Mesendoderm (in vitro differentiated cells): Measurements from ENCODE around the gene FAR1.

Experiments used
- DNase-seq: peaks from one replicate; pipeline ENCODE4 v3.0.0; 2013
- H2AK5ac ChIP-seq: 2 replicates; pipeline ENCODE4 v1.6.1; 2013; ENCODE audit warnings: low read length, inconsistent platforms
- H2BK120ac ChIP-seq: 2 replicates; pipeline ENCODE4 v1.6.1; 2013; ENCODE audit warnings: low read depth, mild to moderate bottlenecking, low read length, moderate library complexity, mixed read lengths
- H2BK15ac ChIP-seq: replicated peaks from 2 replicates; pipeline ENCODE4 v1.6.1; 2013; ENCODE audit warnings: low read depth, mild to moderate bottlenecking, moderate library complexity
- H2BK5ac ChIP-seq: 2 replicates; pipeline ENCODE4 v1.6.1; 2013; ENCODE audit warnings: low read length, inconsistent platforms
- H3K18ac ChIP-seq: 2 replicates; pipeline ENCODE4 v1.6.1; 2013; ENCODE audit warnings: mild to moderate bottlenecking, low read length, mixed read lengths
- H3K23ac ChIP-seq: one replicate; pipeline ENCODE4 v1.6.1; 2013; ENCODE audit warnings: low read length
- H3K27ac ChIP-seq: 2 replicates; pipeline ENCODE4 v1.5.1; 2013; ENCODE audit warnings: low read depth, mild to moderate bottlenecking, inconsistent platforms, low read length, moderate library complexity
- H3K27me3 ChIP-seq: 2 replicates; pipeline ENCODE4 v1.6.1; 2013; ENCODE audit warnings: low read length, control low read depth, mild to moderate bottlenecking, inconsistent platforms; ENCODE audit not compliant: insufficient read depth, poor library complexity
- H3K36me3 ChIP-seq: 2 replicates; pipeline ENCODE4 v1.6.1; 2013; ENCODE audit warnings: low read length, inconsistent platforms; ENCODE audit not compliant: control insufficient read depth, insufficient read depth
- H3K4ac ChIP-seq: one replicate; pipeline ENCODE4 v1.6.1; 2013; ENCODE audit warnings: low read depth, mild to moderate bottlenecking, low read length, moderate library complexity
- H3K4me1 ChIP-seq: 2 replicates; pipeline ENCODE4 v1.6.1; 2013; ENCODE audit warnings: low read depth, low read length, inconsistent platforms; ENCODE audit not compliant: control insufficient read depth
- H3K4me2 ChIP-seq: 2 replicates; pipeline ENCODE4 v1.6.1; 2013; ENCODE audit warnings: low read length
- H3K4me3 ChIP-seq: 2 replicates; pipeline ENCODE4 v1.5.1; 2013; ENCODE audit warnings: mild to moderate bottlenecking, low read length
- H3K56ac ChIP-seq: one replicate; pipeline ENCODE4 v1.6.1; 2013; ENCODE audit warnings: low read length
- H3K79me1 ChIP-seq: 2 replicates; pipeline ENCODE4 v1.6.1; 2013; ENCODE audit warnings: low read length, inconsistent platforms
- H3K79me2 ChIP-seq: 2 replicates; pipeline ENCODE4 v1.6.1; 2013; ENCODE audit warnings: mild to moderate bottlenecking, low read length; ENCODE audit not compliant: control insufficient read depth, insufficient read depth
- H3K9ac ChIP-seq: 2 replicates; pipeline ENCODE4 v1.6.1; 2013; ENCODE audit warnings: low read length, inconsistent platforms
- H4K5ac ChIP-seq: one replicate; pipeline ENCODE4 v1.6.1; 2013; ENCODE audit warnings: low read length
- H4K8ac ChIP-seq: one replicate; pipeline ENCODE4 v1.6.1; 2013; ENCODE audit warnings: low read depth, mild to moderate bottlenecking, control low read depth, low read length, moderate library complexity
- WGBS: extraction: QIAGEN DNeasy Blood & Tissue Kit; methylation state at CpG from one replicate; pipeline ENCODE4 v1.1.7; 2013; ENCODE audit warnings: low lambda C conversion rate, missing lambda C conversion rate; ENCODE audit not compliant: insufficient coverage; ENCODE audit errors: extremely low coverage; 5-methylcytosine and 5-hydroxymethylcytosine counted together

Gene FAR1

GRCh38 chr11:13672576-13673210 lies 4.2 kb downstream of the FAR1 start:
- Histone ChIP-seq H3K9ac (no peak overlapping the region), H3K4ac (no peak overlapping the region), H3K79me2 (peaks cover 69% of the 10 kb centered on the region), H3K18ac (no peak overlapping the region), H3K4me3 (no peak overlapping the region), H2BK120ac (no peak overlapping the region), H3K27me3 (no peaks in the 10 kb centered on the region), H2AK5ac (no peak overlapping the region), H3K4me2 (no peak overlapping the region), H3K4me1 (no peaks in the 10 kb centered on the region), H2BK15ac (no peak overlapping the region), H3K23ac (no peak overlapping the region), H3K56ac (no peak overlapping the region), H4K8ac (no peak overlapping the region), H3K79me1 (no peaks in the 10 kb centered on the region), H3K27ac (no peak overlapping the region), H3K36me3 (no peaks in the 10 kb centered on the region), H2BK5ac (no peak overlapping the region), H4K5ac (no peak overlapping the region)
- no peak for DNase-seq
- WGBS: no CpG with 5 or more reads among the region's 1 CpG

GRCh38 chr11:13674799-13675509 lies 6.5 kb downstream of the FAR1 start:
- no peaks in the 10 kb centered on the region for H3K4me1 ChIP-seq
- WGBS: no CpG with 5 or more reads among the region's 6 CpGs
- H3K27ac ChIP-seq: no peak overlapping the region
- peaks cover 70% of the 10 kb centered on the region for H3K79me2 ChIP-seq
- no peaks in the 10 kb centered on the region for H3K79me1 ChIP-seq
- no peak overlapping the region for H2BK5ac ChIP-seq
- H4K8ac ChIP-seq: no peak overlapping the region
- no peak overlapping the region for H3K56ac ChIP-seq
- no peak overlapping the region for H3K23ac ChIP-seq
- no peak overlapping the region for H3K4ac ChIP-seq
- H3K4me2 ChIP-seq: no peak overlapping the region
- no peak overlapping the region for H2AK5ac ChIP-seq
- DNase-seq: no peak
- H3K4me3 ChIP-seq: no peak overlapping the region
- no peak overlapping the region for H2BK120ac ChIP-seq
- H3K27me3 ChIP-seq: no peaks in the 10 kb centered on the region
- H3K18ac ChIP-seq: no peak overlapping the region
- H4K5ac ChIP-seq: no peak overlapping the region
- H2BK15ac ChIP-seq: no peak overlapping the region
- no peak overlapping the region for H3K9ac ChIP-seq
- H3K36me3 ChIP-seq: no peaks in the 10 kb centered on the region

DNA sequence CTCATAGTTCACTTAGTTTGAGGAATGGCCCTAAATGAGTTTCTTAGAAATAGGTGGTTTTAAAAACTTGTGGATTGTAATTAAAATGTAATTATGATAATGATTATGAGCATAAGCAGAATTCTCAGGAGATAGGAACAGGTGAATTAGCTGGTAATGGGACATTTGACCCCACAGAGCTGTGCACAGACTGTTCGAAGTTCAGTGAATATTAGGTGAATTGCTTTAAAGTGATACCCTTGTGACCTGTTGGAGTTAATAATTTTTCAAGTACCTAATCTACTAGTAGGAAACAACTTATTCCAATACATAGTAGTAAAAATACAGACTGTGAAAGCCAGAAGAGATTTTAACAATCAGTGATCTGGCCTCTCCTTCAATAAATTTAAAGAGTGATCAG lies 8.1 kb downstream of the FAR1 start:
- H2AK5ac ChIP-seq: no peak overlapping the region
- no peak overlapping the region for H3K9ac ChIP-seq
- H3K27ac ChIP-seq: no peak overlapping the region
- no peak overlapping the region for H2BK5ac ChIP-seq
- H3K23ac ChIP-seq: no peak overlapping the region
- H2BK15ac ChIP-seq: no peak overlapping the region
- no CpG with 5 or more reads among the region's 1 CpG for WGBS
- no peak overlapping the region for H3K4me3 ChIP-seq
- H3K4ac ChIP-seq: no peak overlapping the region
- no peak overlapping the region for H3K18ac ChIP-seq
- no peak overlapping the region for H4K8ac ChIP-seq
- no peaks in the 10 kb centered on the region for H3K36me3 ChIP-seq
- DNase-seq: no peak
- H2BK120ac ChIP-seq: no peak overlapping the region
- H3K56ac ChIP-seq: no peak overlapping the region
- H3K27me3 ChIP-seq: no peaks in the 10 kb centered on the region
- H3K4me1 ChIP-seq: peaks cover 2% of the 10 kb centered on the region
- peaks cover 70% of the 10 kb centered on the region for H3K79me2 ChIP-seq
- no peak overlapping the region for H3K4me2 ChIP-seq
- H4K5ac ChIP-seq: no peak overlapping the region
- peaks cover 5% of the 10 kb centered on the region for H3K79me1 ChIP-seq

DNA sequence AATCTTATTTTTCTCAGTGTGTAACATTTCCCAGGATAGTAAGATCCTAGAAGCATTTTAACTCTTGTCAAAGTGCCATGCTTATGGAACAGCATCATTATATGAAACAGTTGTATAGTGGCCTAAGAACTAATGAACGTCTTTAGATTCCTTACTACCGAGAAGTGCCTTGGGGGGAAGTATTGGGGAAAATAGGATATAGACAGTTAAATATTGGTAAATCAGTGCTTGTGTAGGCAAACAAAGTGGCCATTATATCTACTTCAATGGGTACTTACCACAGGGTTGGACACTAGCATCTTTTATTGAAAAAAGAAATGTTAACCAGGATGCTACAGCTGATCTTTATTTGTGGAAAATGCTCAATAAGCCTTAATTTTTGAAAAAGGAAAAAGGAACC lies 11.3 kb downstream of the FAR1 start:
- Histone ChIP-seq H2AK5ac (no peak overlapping the region), H3K56ac (no peak overlapping the region), H4K5ac (no peak overlapping the region), H3K79me1 (peaks cover 9% of the 10 kb centered on the region), H3K4me3 (no peak overlapping the region), H4K8ac (no peak overlapping the region), H3K18ac (no peak overlapping the region), H2BK15ac (no peak overlapping the region), H3K23ac (no peak overlapping the region), H2BK5ac (no peak overlapping the region), H3K4me1 (peaks cover 2% of the 10 kb centered on the region), H3K4me2 (no peak overlapping the region), H3K79me2 (peaks cover 70% of the 10 kb centered on the region), H2BK120ac (no peak overlapping the region), H3K27me3 (no peaks in the 10 kb centered on the region), H3K4ac (no peak overlapping the region), H3K36me3 (no peaks in the 10 kb centered on the region), H3K9ac (no peak overlapping the region), H3K27ac (no peak overlapping the region)
- WGBS: no CpG with 5 or more reads among the region's 2 CpGs
- DNase-seq: no peak

- H3K79me1 ChIP-seq: peaks cover 11% of the 10 kb centered on the region
- H4K8ac ChIP-seq: no peak overlapping the region
- H3K4ac ChIP-seq: no peak overlapping the region
- H3K4me3 ChIP-seq: no peak overlapping the region
- H2BK15ac ChIP-seq: no peak overlapping the region
- no peaks in the 10 kb centered on the region for H3K36me3 ChIP-seq
- no peak overlapping the region for H2BK120ac ChIP-seq
- peaks cover 72% of the 10 kb centered on the region for H3K79me2 ChIP-seq
- H4K5ac ChIP-seq: no peak overlapping the region
- H2BK5ac ChIP-seq: no peak overlapping the region
- no CpG with 5 or more reads among the region's 4 CpGs for WGBS
- H3K56ac ChIP-seq: no peak overlapping the region
- no peak overlapping the region for H2AK5ac ChIP-seq
- H3K4me1 ChIP-seq: peaks cover 8% of the 10 kb centered on the region
- H3K9ac ChIP-seq: no peak overlapping the region
- H3K27me3 ChIP-seq: no peaks in the 10 kb centered on the region
- no peak for DNase-seq
- no peak overlapping the region for H3K4me2 ChIP-seq
- H3K23ac ChIP-seq: no peak overlapping the region
- no peak overlapping the region for H3K18ac ChIP-seq
- H3K27ac ChIP-seq: no peak overlapping the region
These were observed 12.2 kb downstream of the FAR1 start for GRCh38 chr11:13680501-13681264.
